NCI-H187 treated with DMSO at 0.1 percent for 48 hours (cell line): Measurements from ENCODE around the gene MLPH.
"Not testable (repeated sequence)": the region's sequence is repeated elsewhere in the genome, so short reads cannot be mapped to it uniquely, and the experiment has no call there.

Source experiments
- DNase-seq: peaks from one replicate; lab custom pipeline; 2025; lab: John Stamatoyannopoulos, UW

The MLPH gene

GRCh38 chr2:237588044-237588696 is 101.1 kb downstream of the MLPH start:
- DNase-seq = no peak

- DNase-seq = no peak
These were observed 103.5 kb downstream of the MLPH start, which contains the start of gene RAB17 for GRCh38 chr2:237590272-237591140. Gene RAB17 (minus strand): TSS chr2:237590734. CDS start chr2:237586154, 4,580 bp downstream.

GRCh38 chr2:237591141-237591881 is 104.3 kb downstream of the MLPH start:
- DNase-seq = no peak

- no peak for DNase-seq
These were observed 105.5 kb downstream of the MLPH start for GRCh38 chr2:237592425-237592980.

- DNase-seq = no peak
These were observed 106.0 kb downstream of the MLPH start for GRCh38 chr2:237593036-237593435.

GRCh38 chr2:237593596-237594320 is 106.7 kb downstream of the MLPH start:
- no peak for DNase-seq

- no peak for DNase-seq
These were observed 107.4 kb downstream of the MLPH start for GRCh38 chr2:237594514-237594871.

- not testable (repeated sequence) for DNase-seq
These were observed 108.9 kb downstream of the MLPH start for GRCh38 chr2:237595829-237596519.

- no peak for DNase-seq
These were observed 109.6 kb downstream of the MLPH start for GRCh38 chr2:237596520-237597195.

GRCh38 chr2:237597196-237598145 is 110.4 kb downstream of the MLPH start:
- no peak for DNase-seq

- no peak for DNase-seq
These were observed 111.6 kb downstream of the MLPH start for GRCh38 chr2:237598468-237599208.

- no peak for DNase-seq
These were observed 112.5 kb downstream of the MLPH start for GRCh38 chr2:237599465-237600110.

GRCh38 chr2:237600205-237600846 is 113.3 kb downstream of the MLPH start:
- no peak for DNase-seq

GRCh38 chr2:237601453-237602116 is 114.5 kb downstream of the MLPH start:
- no peak for DNase-seq

- no peak for DNase-seq
These were observed 115.4 kb downstream of the MLPH start for GRCh38 chr2:237602409-237602808.

- no peak for DNase-seq
These were observed 116.1 kb downstream of the MLPH start for GRCh38 chr2:237603049-237603717.
